ENCODE measurements around the gene THSD7A. TPM values are rescaled to one million over a fixed set of nuclear protein-coding genes. Genes with fewer than 3 reads are reported as not detected.

Gene THSD7A
- total and polyA plus RNA-seq, 2 of the 8 experiments (the other 6 are each of a cell fraction or from before 2014, with no cell fraction given), result 0.44 to 1.2 TPM

GRCh38 chr7:11552676-11553296 lies 279.2 kb downstream of the THSD7A start:
- Histone ChIP-seq H3K27me3 (replicated peaks in 1 of 4; ENCODE audit: control insufficient read depth in 3 of 4, extremely low read depth in 1 of 4, insufficient read depth in 3 of 4, low read length in 3 of 4) (no peaks in the 10 kb centered on the region), H3K18ac (ENCODE audit: extremely low read depth, low read length) (no peak overlapping the region), H2BK5ac (ENCODE audit: low read depth, low read length) (no peak overlapping the region), H4K20me1 (replicated peaks in 1 of 2; ENCODE audit: control insufficient read depth in 1 of 2, insufficient read depth in 2 of 2, low read length in 2 of 2) (no peaks in the 10 kb centered on the region), H2BK12ac (ENCODE audit: low read depth, low read length) (no peak overlapping the region), H2BK20ac (ENCODE audit: low read length) (no peak overlapping the region), H4K8ac (ENCODE audit: extremely low read depth, insufficient read depth, low read length) (no peak overlapping the region), H3K4me1 (replicated peaks in 1 of 4; ENCODE audit: control insufficient read depth in 3 of 4, insufficient read depth in 4 of 4, low read length in 3 of 4) (no peaks in the 10 kb centered on the region), H3K4me3 (ENCODE audit: extremely low read depth in 1 of 4, insufficient read depth in 2 of 4, low read depth in 3 of 4, low read length in 4 of 4) (no peak overlapping the region), H2BK120ac (replicated peaks; ENCODE audit: low read depth, low read length) (no peak overlapping the region), H3K27ac (ENCODE audit: low read depth, low read length) (no peak overlapping the region), H3K56ac (replicated peaks; ENCODE audit: insufficient read length, low read depth, low read length) (no peak overlapping the region), H3K79me2 (ENCODE audit: control insufficient read depth in 1 of 2, insufficient read depth in 2 of 2, low read length in 2 of 2) (no peaks in the 10 kb centered on the region), H3K9ac (replicated peaks in 1 of 4; ENCODE audit: extremely low read depth in 1 of 4, low read depth in 3 of 4, low read length in 3 of 4) (no peak overlapping the region), H4K91ac (replicated peaks; ENCODE audit: insufficient read length, low read length) (no peak overlapping the region), H3K14ac (ENCODE audit: insufficient read length) (no peak overlapping the region), H2BK15ac (ENCODE audit: low read length) (no peak overlapping the region), H3K4me2 (ENCODE audit: insufficient read depth in 1 of 2, low read depth in 2 of 2, low read length in 2 of 2) (no peak overlapping the region), H3K79me1 (ENCODE audit: low read depth, low read length) (no peaks in the 10 kb centered on the region), H3K9me3 (ENCODE audit: insufficient read depth in 2 of 2, low read depth in 1 of 2, low read length in 1 of 2) (no peaks in the 10 kb centered on the region), H3K23me2 (ENCODE audit: low read depth, low read length) (no peaks in the 10 kb centered on the region), H2AK5ac (ENCODE audit: low read depth, low read length) (no peak overlapping the region), H3K36me3 (ENCODE audit: control insufficient read depth in 2 of 4, insufficient read depth in 4 of 4, low read length in 3 of 4) (no peaks in the 10 kb centered on the region), H3K4ac (replicated peaks; ENCODE audit: insufficient read length, low read depth, low read length) (no peak overlapping the region), H3K23ac (ENCODE audit: insufficient read length) (no peak overlapping the region), H4K5ac (ENCODE audit: insufficient read length, low read depth, low read length) (no peak overlapping the region), H2AFZ (ENCODE audit: low read length) (no peak overlapping the region)
- TF ChIP-seq CBX5 (IDR thresholded peaks at IDR 0.05; ENCODE audit: low read depth, low read length), result no peak
- TF ChIP-seq SIX5 (IDR thresholded peaks at IDR 0.05; ENCODE audit: low read depth, low read length), result no peak
- TF ChIP-seq CBX8 (IDR thresholded peaks at IDR 0.05; ENCODE audit: borderline replicate concordance, low read depth, low read length), result no peak
- no peak for TF ChIP-seq ATF2 (IDR thresholded peaks at IDR 0.05; ENCODE audit: low read length)
- no peak for TF ChIP-seq CHD1 (IDR thresholded peaks at IDR 0.05; ENCODE audit: low read depth, low read length)
- no peak for TF ChIP-seq PHF8 (conservative IDR thresholded peaks at IDR 0.05; ENCODE audit: low read depth, low read length)
- TF ChIP-seq HDAC6 (IDR thresholded peaks at IDR 0.05; ENCODE audit: low read depth, low read length), result no peak
- TF ChIP-seq GTF2F1 (IDR thresholded peaks at IDR 0.05; ENCODE audit: borderline replicate concordance, low read depth, low read length), result no peak
- no peak for TF ChIP-seq BCL11A (IDR thresholded peaks at IDR 0.05; ENCODE audit: low read depth in 2 of 2, low read length in 2 of 2)
- WGBS, 2 experiments (ENCODE audit: extremely low coverage in 1 of 2, insufficient coverage in 1 of 2, insufficient read length in 1 of 2, insufficient replicate concordance in 2 of 2, low coverage in 1 of 2, low lambda C conversion rate in 2 of 2, missing lambda C conversion rate in 1 of 2), result 94% methylated on average over 6 of the region's 6 CpGs; no CpG with 5 or more reads in 1 of the 2 experiments
- DNase-seq (ENCODE audit: low read depth in 1 of 2, low spot score in 2 of 2) (no peak), FAIRE-seq (no peak)
- POLR2A ChIA-PET (ENCODE audit: partially characterized antibody), result no interaction called here
- CTCF ChIA-PET (ENCODE audit: partially characterized antibody), result interaction anchor here (2.2 kb wide), 1 partner anchor 124 kb away, joined by 5 read pairs; no protein-coding TSS in a partner anchor

Data from H1 (cell line).